ENCODE data around the gene SH3GLB2.
"Not testable (repeated sequence)": the region's sequence is repeated elsewhere in the genome, so short reads cannot be mapped to it uniquely, and the experiment has no call there.

The SH3GLB2 gene

DNA sequence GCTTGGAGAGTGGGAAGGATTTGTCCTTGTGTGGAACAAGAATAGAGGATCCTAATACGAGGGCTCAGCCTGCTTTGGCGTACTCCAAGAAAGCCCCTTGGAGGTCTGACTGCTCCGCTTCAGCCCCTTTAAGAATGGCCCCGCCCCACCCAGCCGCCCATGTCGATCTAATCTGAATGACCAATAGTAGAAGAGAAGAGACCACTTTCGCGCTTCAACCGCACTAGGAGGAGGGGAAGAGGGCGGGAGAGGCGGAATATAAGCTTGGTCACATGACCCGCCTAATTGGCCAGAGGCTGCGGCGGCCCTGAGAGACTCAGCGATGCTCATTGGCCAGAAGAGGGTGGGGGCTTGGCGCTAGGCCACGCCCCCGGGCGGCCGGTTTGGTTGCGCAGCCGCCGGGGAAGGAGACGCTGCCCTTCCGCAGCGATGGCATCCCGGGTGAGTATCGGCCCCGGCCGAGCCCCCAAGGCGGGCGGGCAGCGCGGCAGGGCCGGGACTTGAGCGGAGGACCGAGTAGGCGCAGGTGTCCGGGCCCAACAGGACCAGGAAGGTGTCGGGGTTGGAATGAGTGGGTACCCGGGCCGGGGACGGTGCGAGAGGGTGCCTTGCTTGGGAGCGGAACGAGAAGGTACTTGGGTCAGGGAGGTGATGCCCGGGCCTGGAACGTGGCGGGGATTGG, 8.3 kb upstream of the SH3GLB2 start, which contains the start of gene MIGA2:
Gene MIGA2, plus strand, starts transcription at position 386 of the 682 bp plus-strand sequence. CDS start 3,969 bp downstream, outside the sequence.
- DNase-seq = peak; percentile 99
- Histone ChIP-seq H3K4me1 (peaks cover 0 to 29% (median 18%) of the 10 kb centered on the region in 4 donors), H3K4me3 (peak within 1 kb of the TSS; percentile 87 to 100), H3K27me3 (no peaks in the 10 kb centered on the region), H3K27ac (peak within 1 kb of the TSS; percentile 74 to 90), H3K36me3 (peaks cover 7 to 11% (median 11%) of the 10 kb centered on the region in 3 donors), H3K9me3 (no peaks in the 10 kb centered on the region)
- intact Hi-C loops (cut with DNase I; ENCODE audit: low total_unique reads) = no loop called here
- TF ChIP-seq, protein P1, sequence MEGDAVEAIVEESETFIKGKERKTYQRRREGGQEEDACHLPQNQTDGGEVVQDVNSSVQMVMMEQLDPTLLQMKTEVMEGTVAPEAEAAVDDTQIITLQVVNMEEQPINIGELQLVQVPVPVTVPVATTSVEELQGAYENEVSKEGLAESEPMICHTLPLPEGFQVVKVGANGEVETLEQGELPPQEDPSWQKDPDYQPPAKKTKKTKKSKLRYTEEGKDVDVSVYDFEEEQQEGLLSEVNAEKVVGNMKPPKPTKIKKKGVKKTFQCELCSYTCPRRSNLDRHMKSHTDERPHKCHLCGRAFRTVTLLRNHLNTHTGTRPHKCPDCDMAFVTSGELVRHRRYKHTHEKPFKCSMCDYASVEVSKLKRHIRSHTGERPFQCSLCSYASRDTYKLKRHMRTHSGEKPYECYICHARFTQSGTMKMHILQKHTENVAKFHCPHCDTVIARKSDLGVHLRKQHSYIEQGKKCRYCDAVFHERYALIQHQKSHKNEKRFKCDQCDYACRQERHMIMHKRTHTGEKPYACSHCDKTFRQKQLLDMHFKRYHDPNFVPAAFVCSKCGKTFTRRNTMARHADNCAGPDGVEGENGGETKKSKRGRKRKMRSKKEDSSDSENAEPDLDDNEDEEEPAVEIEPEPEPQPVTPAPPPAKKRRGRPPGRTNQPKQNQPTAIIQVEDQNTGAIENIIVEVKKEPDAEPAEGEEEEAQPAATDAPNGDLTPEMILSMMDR (IDR thresholded peaks at IDR 0.05) = peak in 1 of 2 experiments; percentile 26

DNA sequence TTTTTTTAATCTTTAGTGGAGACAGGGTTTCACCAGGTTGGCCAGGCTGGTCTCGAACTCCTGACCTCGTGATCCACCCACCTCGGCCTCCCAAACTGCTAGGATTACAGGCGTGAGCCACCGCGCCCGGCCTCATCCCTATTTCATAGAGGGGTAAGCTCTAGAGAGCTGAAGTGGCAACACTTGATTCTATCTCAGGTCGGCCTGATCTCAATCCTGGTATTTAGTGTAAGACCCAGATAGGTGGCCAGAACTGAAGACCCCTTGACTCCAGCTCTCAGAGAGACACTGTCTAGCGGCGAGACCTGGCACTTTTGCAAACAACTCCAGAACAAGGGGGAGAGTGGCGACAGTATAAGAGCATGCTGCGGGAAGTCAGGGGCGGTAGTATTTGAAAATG, 7.7 kb upstream of the SH3GLB2 start:
- intact Hi-C loops (cut with DNase I; ENCODE audit: low total_unique reads); H3K9me3 ChIP-seq; H3K36me3 ChIP-seq; H3K27me3 ChIP-seq: not testable (repeated sequence)
- Histone ChIP-seq H3K27ac (peak overlapping the region; percentile 74 to 90), H3K4me1 (peaks cover 0 to 29% (median 18%) of the 10 kb centered on the region in 4 donors), H3K4me3 (peak overlapping the region; percentile 87 to 100)
- peak in 1 of 2 donors; percentile 69 for DNase-seq

DNA sequence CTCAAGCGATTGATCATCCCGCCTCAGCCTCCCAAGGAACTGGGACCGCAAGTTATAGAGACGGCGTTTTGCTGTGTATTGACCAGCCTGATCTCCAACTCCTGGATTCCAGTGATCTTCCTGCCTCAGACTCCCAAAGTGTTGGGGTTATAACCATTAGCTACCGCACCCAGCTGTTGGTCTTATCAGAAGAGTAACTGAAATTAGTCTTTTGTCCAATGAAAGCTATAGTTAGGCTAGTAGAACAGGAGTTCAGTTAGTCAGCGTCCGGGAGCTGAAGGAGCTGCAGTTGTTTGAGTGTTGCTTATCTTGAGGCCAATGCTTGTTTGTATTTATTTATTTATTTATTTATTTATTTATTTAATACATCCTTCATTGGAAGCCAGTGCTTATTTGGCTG, 5.1 kb upstream of the SH3GLB2 start:
- TF ChIP-seq, protein P1 (IDR thresholded peaks at IDR 0.05) = no peak
- DNase-seq = no peak
- Histone ChIP-seq H3K4me1 (peaks cover 0 to 18% (median 14%) of the 10 kb centered on the region in 4 donors), H3K4me3 (no peak overlapping the region), H3K27ac (no peak overlapping the region), H3K27me3 (no peaks in the 10 kb centered on the region), H3K36me3 (no peaks in the 10 kb centered on the region), H3K9me3 (no peaks in the 10 kb centered on the region)
- intact Hi-C loops (cut with DNase I; ENCODE audit: low total_unique reads) = no loop called here

DNA sequence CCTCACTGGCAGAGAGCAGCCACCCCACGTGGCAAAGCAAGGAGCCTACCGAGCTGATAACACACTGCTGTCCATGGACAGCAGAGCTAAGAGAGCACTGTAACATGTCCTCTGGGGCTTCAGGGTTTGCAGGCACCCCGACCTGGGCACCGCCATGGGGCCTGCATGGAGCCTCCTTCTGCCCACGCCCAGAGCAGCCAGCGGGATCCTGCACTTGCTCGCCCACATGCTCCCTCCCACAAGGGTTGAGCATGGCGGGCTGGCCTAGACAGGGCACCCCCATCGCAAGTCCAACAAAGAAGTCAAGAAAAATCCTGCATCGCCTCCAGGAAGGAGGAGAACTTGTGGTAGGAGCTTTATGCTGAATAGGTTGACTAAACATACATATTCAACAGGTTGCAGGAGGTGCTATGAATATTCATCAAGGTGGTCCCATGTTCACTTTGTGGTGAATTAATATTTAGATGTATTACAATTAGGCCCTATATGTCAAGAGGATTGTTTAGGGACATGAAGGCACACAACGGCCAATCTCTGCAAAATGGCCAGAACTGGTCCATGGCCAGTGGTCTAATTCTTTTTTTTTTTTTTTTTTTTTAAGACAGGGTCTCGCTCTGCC, 4.5 kb upstream of the SH3GLB2 start:
- Histone ChIP-seq H3K36me3 (no peaks in the 10 kb centered on the region), H3K4me3 (no peak overlapping the region), H3K27me3 (no peaks in the 10 kb centered on the region), H3K27ac (no peak overlapping the region), H3K4me1 (peaks cover 0 to 13% (median 9%) of the 10 kb centered on the region in 4 donors), H3K9me3 (no peaks in the 10 kb centered on the region)
- TF ChIP-seq, protein P1 (IDR thresholded peaks at IDR 0.05) = no peak
- intact Hi-C loops (cut with DNase I; ENCODE audit: low total_unique reads) = no loop called here
- no peak for DNase-seq

DNA sequence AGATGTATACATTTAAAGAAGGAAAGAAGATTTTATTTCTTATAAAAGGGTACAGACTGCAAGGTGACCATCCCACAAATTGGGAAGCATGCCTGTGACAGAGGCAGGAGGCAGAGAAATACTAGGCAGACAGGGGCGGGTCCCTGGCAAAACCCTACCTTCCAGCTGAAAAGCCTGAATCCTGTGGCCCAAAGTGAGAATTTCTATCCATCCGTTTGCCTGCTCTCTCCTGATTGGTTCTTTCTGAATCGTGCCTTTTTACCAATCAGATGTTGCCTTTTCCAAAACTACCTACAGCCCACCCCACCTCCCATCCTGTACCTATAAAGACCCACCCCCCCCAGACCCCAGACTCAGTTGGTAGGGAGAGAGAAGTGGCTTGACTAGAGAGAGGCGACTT, 3.4 kb upstream of the SH3GLB2 start:
- intact Hi-C loops (cut with DNase I; ENCODE audit: low total_unique reads) = no loop called here
- Histone ChIP-seq H3K27me3 (no peaks in the 10 kb centered on the region), H3K4me3 (no peak overlapping the region), H3K9me3 (no peaks in the 10 kb centered on the region), H3K27ac (no peak overlapping the region), H3K4me1 (peaks cover 0 to 16% (median 12%) of the 10 kb centered on the region in 4 donors), H3K36me3 (no peaks in the 10 kb centered on the region)
- TF ChIP-seq, protein P1 (IDR thresholded peaks at IDR 0.05) = no peak
- DNase-seq = no peak

DNA sequence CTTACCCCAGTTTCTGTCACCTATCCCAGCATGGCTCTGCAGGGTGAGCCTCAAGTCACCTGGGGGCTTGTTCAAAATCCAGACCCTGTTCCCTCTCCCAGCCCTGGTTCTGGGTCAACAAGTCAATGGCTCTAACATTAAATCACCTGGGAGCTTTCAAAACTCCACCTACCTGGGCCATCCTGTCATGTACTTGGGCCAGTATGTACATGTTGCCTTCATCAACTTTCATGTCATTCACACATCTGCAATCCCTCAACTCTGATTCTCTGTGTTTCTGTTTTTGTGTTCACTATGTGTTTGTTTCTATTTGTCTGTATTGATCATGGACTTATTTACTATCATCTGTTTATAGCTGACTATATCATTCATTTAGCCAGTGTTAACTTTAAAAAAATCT, 2.1 kb upstream of the SH3GLB2 start:
- Histone ChIP-seq H3K9me3 (no peaks in the 10 kb centered on the region), H3K27me3 (no peaks in the 10 kb centered on the region), H3K4me3 (no peak overlapping the region), H3K4me1 (peaks cover 0 to 24% (median 22%) of the 10 kb centered on the region in 4 donors), H3K27ac (no peak overlapping the region), H3K36me3 (no peaks in the 10 kb centered on the region)
- DNase-seq = no peak
- intact Hi-C loops (cut with DNase I; ENCODE audit: low total_unique reads) = no loop called here
- TF ChIP-seq, protein P1 (IDR thresholded peaks at IDR 0.05) = no peak
